GM12878 (cell line): ENCODE data around the gene RBMS3. TPM values are rescaled to one million over a fixed set of nuclear protein-coding genes. Genes with fewer than 3 reads are reported as not detected.
A peak's percentile ranks its signal among the peaks of the same experiment; 100 is the strongest.

Experiments
- ATAC-seq: fragments of 200-7000 bp; cut with Tn5 transposase; 3 replicates; pipeline ENCODE4 v1.9.1; 2020; ENCODE audit warnings: mild to moderate bottlenecking, moderate library complexity
- BruUV-seq: library from RNA; stranded (reverse); fragments of 400-500 nt; replicated peaks from 2 replicates; lab custom pipeline; 2021; lab: Mats Ljungman, UMichigan
- CTCF ChIA-PET: fragments of 300-600 bp; sonication (Branson Sonifier 250); formaldehyde crosslinking; extraction: SDS; loops from one replicate; lab custom pipeline; 2021; ENCODE audit warnings: inconsistent platforms; lab: Yijun Ruan, JAX
- POLR2A ChIA-PET: fragments of 350-600 bp; formaldehyde crosslinking; extraction: SDS; loops from one replicate; lab custom pipeline; 2021; ENCODE audit warnings: inconsistent platforms; lab: Charles Lee
- RAD21 ChIA-PET: fragments of 300-600 bp; sonication (Branson Sonifier 250); formaldehyde crosslinking; loops from one replicate; lab custom pipeline; 2023; ENCODE audit warnings: antibody characterized with exemption; ENCODE audit not compliant: unreplicated experiment; lab: Charles Lee
- SMC1A ChIA-PET: fragments of 300-600 bp; sonication (Branson Sonifier 250); formaldehyde crosslinking; loops from one replicate; lab custom pipeline; 2023; ENCODE audit not compliant: unreplicated experiment, uncharacterized antibody; lab: Charles Lee
- DNase-seq: peaks from one replicate; pipeline ENCODE4 v3.0.0-alpha.2; 2011; ENCODE audit warnings: low read depth, low spot score
- FAIRE-seq: peaks from 3 replicates; lab custom pipeline; 2011; peaks lifted over from hg19 to GRCh38; lab: Jason Lieb, UNC
- H2AFZ ChIP-seq: 2 replicates; pipeline ENCODE4 v1.6.0; 2011; ENCODE audit warnings: low read depth, low read length, control low read depth; ENCODE audit not compliant: control insufficient read depth
- H3K27ac ChIP-seq: 2 replicates; pipeline ENCODE4 v1.5.1; 2011; ENCODE audit warnings: control low read depth; ENCODE audit not compliant: control insufficient read depth, insufficient read depth
- H3K27me3 ChIP-seq, 2 experiments: replicated peaks in 1 of 2; 2 replicates each; pipeline versions ENCODE4 v1.6.0 to v1.6.1; 2011; ENCODE audit warnings: low read length in 1 of 2; ENCODE audit not compliant: control insufficient read depth in 2 of 2, insufficient read depth in 2 of 2
- H3K36me3 ChIP-seq, 2 experiments: 2 replicates each; pipeline ENCODE4 v1.5.1; 2011; ENCODE audit warnings: low read length in 1 of 2; ENCODE audit not compliant: control insufficient read depth in 2 of 2, insufficient read depth in 2 of 2
- H3K4me1 ChIP-seq: 2 replicates; pipeline ENCODE4 v1.6.1; 2011; ENCODE audit warnings: mild to moderate bottlenecking, low read length, moderate library complexity, mixed read lengths; ENCODE audit not compliant: control insufficient read depth, insufficient read depth
- H3K4me2 ChIP-seq: 2 replicates; pipeline ENCODE4 v1.6.0; 2011; ENCODE audit warnings: control low read depth; ENCODE audit not compliant: control insufficient read depth, insufficient read depth
- H3K4me3 ChIP-seq: fragments of 200-600 bp; sonication (generic); 2 replicates; pipeline ENCODE4 v1.5.1; 2016
- H3K79me2 ChIP-seq: 2 replicates; pipeline ENCODE4 v1.6.0; 2011; ENCODE audit warnings: low read length; ENCODE audit not compliant: control insufficient read depth, insufficient read depth
- H3K9ac ChIP-seq: 2 replicates; pipeline ENCODE4 v1.8.0; 2011; ENCODE audit warnings: low read length, control low read depth, mixed read lengths; ENCODE audit not compliant: control insufficient read depth, insufficient read depth
- H3K9me3 ChIP-seq: replicated peaks from 3 replicates; pipeline ENCODE4 v1.5.1; 2011; ENCODE audit warnings: mild to moderate bottlenecking, low read length; ENCODE audit not compliant: control insufficient read depth, insufficient read depth
- H4K20me1 ChIP-seq: 2 replicates; pipeline ENCODE4 v1.6.0; 2011; ENCODE audit not compliant: control insufficient read depth, insufficient read depth
- CEBPB ChIP-seq, 2 experiments: fragments of 150-350 bp in 1 of 2; IDR thresholded peaks; 2 replicates each; pipeline ENCODE4 v1.6.1; 2012 to 2014; ENCODE audit warnings: low read depth in 2 of 2, low read length in 2 of 2, borderline replicate concordance in 1 of 2, inconsistent platforms in 1 of 2
- CTCF ChIP-seq, 3 experiments: IDR thresholded peaks in 2 of 3; conservative IDR thresholded peaks in 1 of 3; 2 replicates each; pipeline ENCODE4 v1.5.1; 2011; ENCODE audit warnings: low read depth in 3 of 3, low read length in 3 of 3, mild to moderate bottlenecking in 3 of 3, control low read depth in 2 of 3, moderate library complexity in 2 of 3, inconsistent platforms in 1 of 3, mixed read lengths in 1 of 3; ENCODE audit not compliant: control insufficient read depth in 2 of 3, insufficient read depth in 1 of 3; ENCODE audit errors: extremely low read depth in 1 of 3
- HDAC2 ChIP-seq: fragments of 200-600 bp; sonication (generic); IDR thresholded peaks from 2 replicates; pipeline ENCODE4 v1.6.1; 2017
- HDGF ChIP-seq: fragments of 450-650 bp; IDR thresholded peaks from 2 replicates; pipeline ENCODE4 v1.6.1; 2016; ENCODE audit warnings: antibody characterized with exemption
- LARP7 ChIP-seq: fragments of 450-650 bp; IDR thresholded peaks from 2 replicates; pipeline ENCODE4 v1.6.1; 2017; ENCODE audit warnings: mild to moderate bottlenecking
- RBBP5 ChIP-seq: fragments of 200-600 bp; sonication (generic); conservative IDR thresholded peaks from 2 replicates; pipeline ENCODE4 v1.6.1; 2016
- REST ChIP-seq: IDR thresholded peaks from 2 replicates; pipeline ENCODE4 v1.6.1; 2012; ENCODE audit warnings: mild to moderate bottlenecking, low read depth, low read length
- YY1 ChIP-seq: IDR thresholded peaks from 2 replicates; pipeline ENCODE4 v1.6.1; 2011; ENCODE audit warnings: low read depth, mild to moderate bottlenecking, low read length
- ZBTB4 ChIP-seq: fragments of 450-650 bp; formaldehyde crosslinking; IDR thresholded peaks from 2 replicates; pipeline ENCODE4 v1.4.0; 2022; ENCODE audit warnings: mild to moderate bottlenecking, moderate library complexity
- WGBS: methylation state at CpG from one replicate; pipeline ENCODE4 v1.1.6; 2016; ENCODE audit warnings: low lambda C conversion rate; ENCODE audit not compliant: insufficient replicate concordance, insufficient coverage; ENCODE audit errors: missing lambda C conversion rate; 5-methylcytosine and 5-hydroxymethylcytosine counted together
- in situ Hi-C: fragments of 300-500 bp; cut with MboI; formaldehyde crosslinking; loops from 9 replicates; pipeline ENCODE4 v1.14.3; 2018; ENCODE audit warnings: mixed read lengths
- intact Hi-C: fragments of 100-400 bp; cut with micrococcal nuclease; formaldehyde crosslinking; loops from one replicate; pipeline ENCODE4 v1.14.2; 2022; ENCODE audit not compliant: unreplicated experiment
- polyA plus RNA-seq, 11 experiments: library from polyadenylated mRNA; depleted of rRNA in 4 of 11; unstranded in 6 of 11; stranded (reverse) in 5 of 11; fragments of >200 nt; fragmentation: Nextera tagmentation in 4 of 11; fragmentation: Illumina TruSeq in 1 of 11; extraction: Ambion mirVana in 4 of 11; extraction: Trizol in 1 of 11; gene quantifications; 1 replicate in 1 of 11; 2 replicates in 10 of 11; pipeline versions ENCODE4 v1.2.1 to v1.2.3, GENCODE V29; 2011 to 2016; ENCODE audit warnings: inconsistent platforms in 2 of 11, missing spikeins in 2 of 11, low read depth in 1 of 11
- total RNA-seq, 4 experiments: library from RNA; depleted of rRNA in 3 of 4; stranded (reverse); fragments of >200 nt in 3 of 4; fragmentation: Illumina TruSeq in 1 of 4; extraction: Trizol in 1 of 4; gene quantifications; 2 replicates each; pipeline versions ENCODE4 v1.2.1 to v1.2.3, GENCODE V29; 2013 to 2021

The RBMS3 gene
- total and polyA plus RNA-seq, 10 of the 15 experiments (the other 5 are each of a cell fraction or from before 2014, with no cell fraction given) = 0.79 to 4.7 (median 3.1) TPM

GRCh38 chr3:29850641-29851040 is 569.8 kb downstream of the RBMS3 start:
- Histone ChIP-seq H3K4me3 (no peak overlapping the region), H3K4me2 (no peak overlapping the region), H3K27me3 (no peaks in the 10 kb centered on the region), H3K27ac (no peak overlapping the region), H3K9ac (no peak overlapping the region), H3K79me2 (no peaks in the 10 kb centered on the region), H3K36me3 (no peaks in the 10 kb centered on the region), H3K4me1 (no peaks in the 10 kb centered on the region), H3K9me3 (no peaks in the 10 kb centered on the region), H4K20me1 (no peaks in the 10 kb centered on the region), H2AFZ (no peak overlapping the region)
- in situ Hi-C loops (no loop called here), intact Hi-C loops (no loop called here)
- SMC1A ChIA-PET = no interaction called here
- DNase-seq (no peak), FAIRE-seq (no peak), ATAC-seq (no peak)
- RAD21 ChIA-PET = no interaction called here
- POLR2A ChIA-PET = no interaction called here
- CTCF ChIA-PET = no interaction called here
- BruUV-seq = no TSS peak
- 0% methylated on average over 2 of the region's 2 CpGs for WGBS
- TF ChIP-seq HDGF (no peak), YY1 (no peak), RBBP5 (no peak), CEBPB (IDR thresholded peaks at IDR 0.05; ENCODE audit: borderline replicate concordance in 1 of 2, low read depth in 2 of 2, low read length in 2 of 2) (no peak), CTCF (IDR thresholded peaks at IDR 0.05 in 2 of 3, conservative IDR thresholded peaks at IDR 0.05 in 1 of 3; ENCODE audit: control insufficient read depth in 2 of 3, extremely low read depth in 1 of 3, insufficient read depth in 1 of 3, low read depth in 3 of 3, low read length in 3 of 3) (peak in 1 of 3 experiments; percentile 7; a peak in 1 of 6 replicates)

- H4K20me1 ChIP-seq = no peaks in the 10 kb centered on the region
- H3K4me2 ChIP-seq = no peak overlapping the region
- intact Hi-C loops (no loop called here), in situ Hi-C loops (no loop called here)
- H2AFZ ChIP-seq = no peak overlapping the region
- ATAC-seq = no peak
- H3K9ac ChIP-seq = no peak overlapping the region
- H3K27ac ChIP-seq = no peak overlapping the region
- BruUV-seq = no TSS peak
- H3K79me2 ChIP-seq = no peaks in the 10 kb centered on the region
- SMC1A ChIA-PET = no interaction called here
- no peak for DNase-seq
- RAD21 ChIA-PET = no interaction called here
- 0% methylated on average over 1 of the region's 1 CpG for WGBS
- H3K4me3 ChIP-seq = no peak overlapping the region
- POLR2A ChIA-PET = interaction anchor here (0.6 kb wide), 1 partner anchor 19 kb away, joined by 3 read pairs; no protein-coding TSS in a partner anchor
- H3K4me1 ChIP-seq = no peaks in the 10 kb centered on the region
- no peak for FAIRE-seq
- H3K27me3 ChIP-seq = no peaks in the 10 kb centered on the region
- no peaks in the 10 kb centered on the region for H3K36me3 ChIP-seq
- no peaks in the 10 kb centered on the region for H3K9me3 ChIP-seq
- CTCF ChIA-PET = interaction anchor here (0.6 kb wide), 1 partner anchor 48 kb away, joined by 4 read pairs; no protein-coding TSS in a partner anchor
- no peak for TF ChIP-seq REST
- TF ChIP-seq ZBTB4 (CRISPR knock-in tag) = no peak
- TF ChIP-seq LARP7 = no peak
- no peak for TF ChIP-seq HDAC2
Observed at GRCh38 chr3:29852767-29853166, 571.9 kb downstream of the RBMS3 start.
